Measurements from ENCODE around the gene PRKN.

Gene PRKN

DNA sequence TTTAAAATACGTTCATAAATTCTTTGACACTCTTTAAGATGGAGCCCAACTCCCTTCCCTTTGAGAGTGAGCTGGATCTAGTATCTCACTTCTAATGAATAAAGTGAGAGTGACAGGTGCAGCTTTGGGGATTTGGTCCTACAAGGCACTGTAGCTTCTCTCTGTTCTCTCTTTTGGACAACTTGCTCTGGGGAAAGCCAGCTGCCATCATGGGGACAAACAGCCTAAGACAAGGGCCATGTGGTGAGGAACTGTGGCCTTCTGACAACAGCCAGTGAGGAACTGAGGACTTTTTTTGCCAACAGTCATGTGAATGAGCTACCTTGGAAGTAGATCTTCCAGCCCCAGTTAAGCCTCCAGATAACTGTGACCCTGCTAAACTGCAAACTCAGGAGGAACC, 1180.9 kb downstream of the PRKN start:
- H3K27ac ChIP-seq: no peak overlapping the region
- TF ChIP-seq ZFX (IDR thresholded peaks at IDR 0.05): no peak
- TF ChIP-seq, protein P1, sequence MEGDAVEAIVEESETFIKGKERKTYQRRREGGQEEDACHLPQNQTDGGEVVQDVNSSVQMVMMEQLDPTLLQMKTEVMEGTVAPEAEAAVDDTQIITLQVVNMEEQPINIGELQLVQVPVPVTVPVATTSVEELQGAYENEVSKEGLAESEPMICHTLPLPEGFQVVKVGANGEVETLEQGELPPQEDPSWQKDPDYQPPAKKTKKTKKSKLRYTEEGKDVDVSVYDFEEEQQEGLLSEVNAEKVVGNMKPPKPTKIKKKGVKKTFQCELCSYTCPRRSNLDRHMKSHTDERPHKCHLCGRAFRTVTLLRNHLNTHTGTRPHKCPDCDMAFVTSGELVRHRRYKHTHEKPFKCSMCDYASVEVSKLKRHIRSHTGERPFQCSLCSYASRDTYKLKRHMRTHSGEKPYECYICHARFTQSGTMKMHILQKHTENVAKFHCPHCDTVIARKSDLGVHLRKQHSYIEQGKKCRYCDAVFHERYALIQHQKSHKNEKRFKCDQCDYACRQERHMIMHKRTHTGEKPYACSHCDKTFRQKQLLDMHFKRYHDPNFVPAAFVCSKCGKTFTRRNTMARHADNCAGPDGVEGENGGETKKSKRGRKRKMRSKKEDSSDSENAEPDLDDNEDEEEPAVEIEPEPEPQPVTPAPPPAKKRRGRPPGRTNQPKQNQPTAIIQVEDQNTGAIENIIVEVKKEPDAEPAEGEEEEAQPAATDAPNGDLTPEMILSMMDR (conservative IDR thresholded peaks at IDR 0.05): no peak

DNA sequence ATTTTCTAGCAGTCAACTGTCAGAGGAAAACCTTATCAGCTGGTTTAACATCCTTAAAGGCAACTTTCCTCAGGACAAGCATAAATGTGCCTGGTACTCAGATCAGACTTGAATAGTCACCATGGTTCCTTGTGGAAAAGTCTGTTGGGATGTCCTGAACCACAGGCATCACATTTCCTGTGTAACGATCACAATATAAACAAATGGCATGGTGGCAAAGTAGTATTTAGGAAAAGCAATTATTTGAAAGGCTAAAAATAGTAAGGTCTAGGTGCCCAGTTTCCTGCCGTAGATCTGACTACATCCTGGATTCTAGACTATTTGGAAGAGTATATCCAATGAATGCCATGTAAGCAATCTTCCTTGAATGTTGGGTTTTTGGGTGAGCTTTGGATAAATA, 1181.8 kb downstream of the PRKN start:
- TF ChIP-seq, protein P1 (conservative IDR thresholded peaks at IDR 0.05): no peak
- no peak for TF ChIP-seq ZFX (IDR thresholded peaks at IDR 0.05)
- no peak overlapping the region for H3K27ac ChIP-seq

DNA sequence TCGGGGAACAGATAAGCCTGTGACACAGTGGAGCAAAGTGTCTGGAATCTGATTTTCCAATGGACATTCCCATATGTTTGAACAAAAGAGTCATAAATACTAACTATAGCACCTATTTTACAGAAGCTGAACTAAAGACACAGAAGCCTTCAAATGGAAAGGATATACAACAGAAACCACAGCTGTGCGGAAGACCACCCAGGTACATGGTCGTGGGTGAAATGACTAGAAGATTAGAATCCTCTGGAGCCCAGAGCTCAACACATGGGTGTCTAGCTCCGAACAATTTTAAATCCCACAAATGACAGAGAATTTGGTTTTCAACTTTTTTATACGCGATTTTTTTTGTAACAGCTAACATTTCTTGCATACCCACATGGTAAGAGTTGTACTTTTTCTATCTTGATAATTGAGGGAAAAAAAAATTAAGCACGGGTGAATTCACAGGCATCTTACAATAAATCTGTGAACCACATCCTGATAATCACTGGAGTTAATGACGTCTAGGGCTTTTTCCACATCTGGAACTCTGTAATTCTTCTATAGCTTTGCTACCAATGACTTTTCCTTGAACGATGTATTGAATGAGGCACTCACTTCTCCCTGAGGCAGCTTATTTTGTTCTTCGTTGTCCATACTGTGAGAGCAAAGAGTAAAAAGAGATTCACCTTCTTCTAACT, 1182.6 kb downstream of the PRKN start:
- no peak overlapping the region for H3K27ac ChIP-seq
- no peak for TF ChIP-seq ZFX (IDR thresholded peaks at IDR 0.05)
- TF ChIP-seq, protein P1 (conservative IDR thresholded peaks at IDR 0.05): no peak

DNA sequence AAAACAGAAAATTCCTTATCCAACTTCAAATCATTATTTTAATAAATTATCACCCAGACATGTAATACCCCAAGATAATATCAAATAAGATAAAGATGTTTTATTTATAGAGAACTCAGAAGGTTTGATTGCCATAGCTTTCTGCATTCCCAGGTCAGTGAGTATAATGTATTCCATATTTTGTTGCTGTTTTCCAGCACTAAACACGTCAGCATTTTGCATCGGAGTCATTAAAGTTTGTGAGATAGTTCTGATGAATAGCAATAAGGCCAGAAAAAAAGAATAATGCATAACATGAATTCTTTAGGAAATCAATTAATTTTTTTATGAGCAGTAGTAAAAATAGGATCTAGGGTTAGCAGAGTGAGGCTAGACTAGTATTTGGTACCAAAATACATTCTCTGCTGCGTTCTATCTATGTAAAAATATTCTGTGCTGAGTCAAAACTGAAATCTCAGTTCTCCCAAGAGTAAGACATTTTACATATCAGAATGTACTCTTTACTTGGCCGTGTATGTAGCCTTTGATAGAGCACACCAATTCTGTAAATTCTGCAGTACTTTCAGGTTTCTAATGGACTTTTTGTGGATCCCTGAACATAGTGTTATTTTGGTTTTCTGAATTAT, 1183.8 kb downstream of the PRKN start:
- H3K27ac ChIP-seq: no peak overlapping the region
- TF ChIP-seq, protein P1 (conservative IDR thresholded peaks at IDR 0.05): no peak
- no peak for TF ChIP-seq ZFX (IDR thresholded peaks at IDR 0.05)

DNA sequence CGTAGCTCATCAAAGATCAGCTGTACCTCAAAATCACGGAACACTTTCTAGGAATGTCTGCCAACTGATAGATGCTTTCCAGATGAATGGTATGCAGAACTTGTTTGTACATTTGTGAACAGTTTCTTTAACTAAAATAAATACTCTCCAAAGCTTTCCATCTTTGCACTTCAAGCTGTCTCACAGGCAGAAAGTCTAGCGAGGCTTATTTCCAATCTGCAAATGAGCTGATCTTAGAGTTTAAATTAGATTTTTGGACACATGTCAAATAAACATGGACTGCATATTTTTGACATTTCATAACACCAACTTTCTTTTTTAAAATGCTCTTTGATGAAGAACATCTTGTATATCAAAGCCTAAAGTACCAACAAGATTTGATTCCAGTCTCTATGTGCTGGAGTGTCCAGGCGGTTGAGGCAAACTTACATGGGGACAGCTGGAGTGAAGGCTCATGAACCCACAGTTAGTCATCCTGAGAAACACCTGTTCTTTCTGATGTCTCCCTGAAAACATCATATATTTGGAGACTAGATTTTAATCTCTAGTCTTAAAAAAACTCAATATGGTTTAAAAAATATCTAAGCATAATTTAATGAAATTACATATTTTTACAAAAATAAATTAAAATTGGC, 1185.1 kb downstream of the PRKN start:
- no peak overlapping the region for H3K27ac ChIP-seq
- TF ChIP-seq, protein P1 (conservative IDR thresholded peaks at IDR 0.05): no peak
- no peak for TF ChIP-seq ZFX (IDR thresholded peaks at IDR 0.05)

DNA sequence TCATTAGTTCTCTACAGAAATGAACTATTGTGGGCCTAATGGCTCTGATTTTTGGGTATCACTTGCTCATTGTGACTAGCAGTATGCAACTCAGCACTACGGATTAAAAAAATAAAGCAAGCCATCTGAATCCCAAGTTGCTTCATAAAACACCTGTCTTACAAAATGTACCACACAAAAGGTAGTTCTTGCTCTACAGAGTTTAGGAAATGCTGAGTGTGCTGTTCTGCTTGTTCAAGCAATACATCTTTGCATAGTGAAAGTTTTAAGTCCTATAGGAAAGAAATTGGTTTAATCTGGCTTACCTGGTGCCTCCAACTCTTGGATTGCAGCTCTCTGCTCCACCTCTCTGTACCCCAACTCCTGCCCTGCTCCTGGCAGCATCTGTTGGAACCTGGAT, 1187.0 kb downstream of the PRKN start:
- TF ChIP-seq, protein P1 (conservative IDR thresholded peaks at IDR 0.05): no peak
- TF ChIP-seq ZFX (IDR thresholded peaks at IDR 0.05): no peak

DNA sequence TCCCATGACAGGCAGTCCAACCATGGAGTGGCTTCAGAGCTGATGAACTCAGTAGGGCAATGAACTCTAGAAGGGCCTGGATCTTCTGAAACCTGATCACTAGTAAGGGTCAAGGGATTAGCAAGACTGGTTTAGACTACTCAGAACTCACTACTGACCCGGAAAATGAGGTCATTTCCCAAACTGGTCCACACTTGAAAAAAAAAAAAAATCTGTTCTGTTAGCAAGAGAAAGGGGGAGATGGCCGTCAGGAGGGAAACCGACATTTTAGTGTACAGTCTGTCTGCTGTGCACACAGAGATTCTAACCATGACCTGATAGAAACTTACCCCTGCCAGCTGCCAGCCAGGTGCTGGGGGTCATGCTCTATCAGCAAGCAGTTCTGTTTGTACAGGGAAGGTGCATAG, 1191.3 kb downstream of the PRKN start:
- no peak for TF ChIP-seq ZFX (IDR thresholded peaks at IDR 0.05)
- TF ChIP-seq, protein P1 (conservative IDR thresholded peaks at IDR 0.05): no peak
- H3K27ac ChIP-seq: no peak overlapping the region

More for the DNA sequence above, 1187.0 kb downstream of the PRKN start:
- H3K27ac ChIP-seq: no peak overlapping the region

Data from C4-2B (cell line).